ENCODE results near the gene ANKRD29. TPM values are rescaled to one million over a fixed set of nuclear protein-coding genes. Genes with fewer than 3 reads are reported as not detected.
A peak's percentile ranks its signal among the peaks of the same experiment; 100 is the strongest.

ANKRD29 gene
- total and polyA plus RNA-seq, 9 of the 15 experiments (the other 6 are each of a cell fraction or from before 2014, with no cell fraction given): 0.36 TPM; not detected in 8

GRCh38 chr18:23640052-23640451, 22.7 kb downstream of the ANKRD29 start:
- Histone ChIP-seq H3K4me3 (no peak overlapping the region), H3K4me1 (replicated peaks in 1 of 2; ENCODE audit: control insufficient read depth in 2 of 2, insufficient read depth in 2 of 2, low read length in 2 of 2) (no peaks in the 10 kb centered on the region; a peak in 1 of 5 replicates), H3K9me1 (ENCODE audit: control insufficient read depth, insufficient read depth, low read length) (no peaks in the 10 kb centered on the region), H3K36me3 (ENCODE audit: control insufficient read depth, insufficient read depth, low read length) (no peaks in the 10 kb centered on the region), H3K79me2 (ENCODE audit: control insufficient read depth, insufficient read depth, low read length) (no peaks in the 10 kb centered on the region), H3K9ac (ENCODE audit: insufficient read depth in 1 of 2, low read depth in 2 of 2, low read length in 2 of 2) (no peak overlapping the region), H4K20me1 (replicated peaks; ENCODE audit: control insufficient read depth, insufficient read depth, low read length) (no peaks in the 10 kb centered on the region), H3K27me3 (ENCODE audit: control insufficient read depth in 2 of 2, insufficient read depth in 2 of 2, low read length in 2 of 2) (peaks cover 8 to 22% of the 10 kb centered on the region in 2 experiments; a peak in 2 of 5 replicates), H3K27ac (ENCODE audit: extremely low read depth, low read depth, low read length) (no peak overlapping the region), H3K4me2 (ENCODE audit: insufficient read depth, low read length) (no peak overlapping the region), H3K9me3 (replicated peaks; ENCODE audit: control insufficient read depth, insufficient read depth, low read depth, low read length) (0 out of 2 replicates have a peak, but pooled peaks cover 2% of the 10 kb centered on the region), H2AFZ (ENCODE audit: low read depth, low read length) (no peak overlapping the region)
- 0 out of 3 replicates have a peak, but pooled peaks have one; percentile 29 for ATAC-seq
- CTCF ChIA-PET (ENCODE audit: low intra/inter-chr PET ratio): no interaction called here
- WGBS (ENCODE audit: insufficient coverage, low coverage, missing lambda C conversion rate): 6% methylated on average over 2 of the region's 2 CpGs
- FAIRE-seq: no peak
- no peak for DNase-seq (ENCODE audit: extremely low read depth in 1 of 4, low spot score in 3 of 4)
- in situ Hi-C loops (cut with MboI): no loop called here
- no TSS peak for BruUV-seq (replicated peaks)
- TF ChIP-seq HNRNPL (IDR thresholded peaks at IDR 0.05; ENCODE audit: low read depth, low read length) (no peak), ATF2 (CRISPR knock-in tag; IDR thresholded peaks at IDR 0.05) (no peak), ATF7 (IDR thresholded peaks at IDR 0.05) (no peak), PHF8 (IDR thresholded peaks at IDR 0.05; ENCODE audit: borderline replicate concordance, low read length) (no peak), EHMT2 (IDR thresholded peaks at IDR 0.05) (no peak), ZNF324 (CRISPR knock-in tag; IDR thresholded peaks at IDR 0.05) (no peak), PBX2 (CRISPR knock-in tag; IDR thresholded peaks at IDR 0.05; ENCODE audit: low read depth) (no peak), PBX2 (tag; conservative IDR thresholded peaks at IDR 0.05; ENCODE audit: low read depth) (no peak)
- POLR2A ChIA-PET: interaction anchor here (1.3 kb wide), 1 partner anchor 64 kb away, joined by 4 read pairs; no protein-coding TSS in a partner anchor
- intact Hi-C loops (cut with micrococcal nuclease): no loop called here
